Activated gamma-delta T cell treated with Interleukin-2 at 50 U/mL for 16 hours (primary cell): ENCODE measurements around the gene MMP20.

Experiments
- DNase-seq: peaks from one replicate; pipeline ENCODE4 v3.0.0-alpha.2; 2020

The MMP20 gene

GRCh38 chr11:102620818-102621561, 4.1 kb downstream of the MMP20 start:
- no peak for DNase-seq

- no peak for DNase-seq
These were observed 5.0 kb downstream of the MMP20 start for GRCh38 chr11:102620179-102620578.

- no peak for DNase-seq
These were observed 7.6 kb downstream of the MMP20 start for GRCh38 chr11:102617466-102618008.

- no peak for DNase-seq
These were observed 9.2 kb downstream of the MMP20 start for GRCh38 chr11:102615894-102616432.

GRCh38 chr11:102615077-102615893, 9.8 kb downstream of the MMP20 start:
- no peak for DNase-seq

- no peak for DNase-seq
These were observed 10.6 kb downstream of the MMP20 start for GRCh38 chr11:102614485-102614884.

- DNase-seq, result no peak
These were observed 11.1 kb downstream of the MMP20 start for GRCh38 chr11:102614031-102614430.

GRCh38 chr11:102613450-102613849, 11.7 kb downstream of the MMP20 start:
- no peak for DNase-seq

GRCh38 chr11:102611291-102611690, 13.8 kb downstream of the MMP20 start:
- DNase-seq, result no peak

- DNase-seq, result no peak
These were observed 14.9 kb downstream of the MMP20 start for GRCh38 chr11:102610200-102610599.

- no peak for DNase-seq
These were observed 16.4 kb downstream of the MMP20 start for GRCh38 chr11:102608699-102609098.

GRCh38 chr11:102604875-102605274, 20.3 kb downstream of the MMP20 start:
- DNase-seq, result no peak

GRCh38 chr11:102604011-102604410, 21.1 kb downstream of the MMP20 start:
- DNase-seq, result no peak

GRCh38 chr11:102603576-102603975, 21.6 kb downstream of the MMP20 start:
- no peak for DNase-seq

- DNase-seq, result no peak
These were observed 22.0 kb downstream of the MMP20 start for GRCh38 chr11:102603091-102603490.

GRCh38 chr11:102600666-102601065, 24.5 kb downstream of the MMP20 start:
- no peak for DNase-seq

GRCh38 chr11:102599642-102600261, 25.4 kb downstream of the MMP20 start:
- DNase-seq, result no peak

GRCh38 chr11:102598272-102598671, 26.9 kb downstream of the MMP20 start:
- DNase-seq, result no peak

GRCh38 chr11:102596578-102596977, 28.6 kb downstream of the MMP20 start:
- no peak for DNase-seq

GRCh38 chr11:102592634-102593581, 32.2 kb downstream of the MMP20 start:
- DNase-seq, result no peak

- DNase-seq, result no peak
These were observed 33.0 kb downstream of the MMP20 start for GRCh38 chr11:102592131-102592530.

- DNase-seq, result no peak
These were observed 33.9 kb downstream of the MMP20 start for GRCh38 chr11:102591160-102591718.
